GOT3 (cell line): ENCODE data around the gene PTPRC.

ENCODE experiments used
- DNase-seq: peaks from one replicate; lab custom pipeline; 2025; ENCODE audit warnings: mixed read lengths; lab: John Stamatoyannopoulos, UW

Gene PTPRC

GRCh38 chr1:198620951-198621824 lies 17.7 kb upstream of the PTPRC start:
- DNase-seq, result no peak

- no peak for DNase-seq
These were observed 16.8 kb upstream of the PTPRC start for GRCh38 chr1:198622001-198622400.

GRCh38 chr1:198623752-198624647 lies 14.8 kb upstream of the PTPRC start:
- no peak for DNase-seq

- no peak for DNase-seq
These were observed 14.2 kb upstream of the PTPRC start for GRCh38 chr1:198624648-198624980.

- DNase-seq, result no peak
These were observed 11.3 kb upstream of the PTPRC start for GRCh38 chr1:198627436-198628066.

- DNase-seq, result no peak
These were observed 10.8 kb upstream of the PTPRC start for GRCh38 chr1:198628067-198628455.

- DNase-seq, result no peak
These were observed 9.2 kb upstream of the PTPRC start for GRCh38 chr1:198629610-198630009.

GRCh38 chr1:198630863-198631262 lies 8.0 kb upstream of the PTPRC start:
- DNase-seq, result no peak

- no peak for DNase-seq
These were observed 7.5 kb upstream of the PTPRC start for GRCh38 chr1:198631292-198631691.

- no peak for DNase-seq
These were observed 6.8 kb upstream of the PTPRC start for GRCh38 chr1:198632007-198632406.

GRCh38 chr1:198633675-198634121 lies 5.1 kb upstream of the PTPRC start:
- no peak for DNase-seq

- DNase-seq, result no peak
These were observed 2.9 kb upstream of the PTPRC start for GRCh38 chr1:198635964-198636363.

GRCh38 chr1:198636391-198636790 lies 2.4 kb upstream of the PTPRC start:
- no peak for DNase-seq

- no peak for DNase-seq
These were observed 1.7 kb upstream of the PTPRC start for GRCh38 chr1:198637157-198637556.

- DNase-seq, result no peak
These were observed 863 bp upstream of the PTPRC start for GRCh38 chr1:198637916-198638437.

- DNase-seq, result no peak
These were observed 399 bp upstream of the PTPRC start for GRCh38 chr1:198638441-198638840.

- no peak for DNase-seq
These were observed 867 bp downstream of the PTPRC start for GRCh38 chr1:198639671-198640143.

GRCh38 chr1:198640174-198640573 lies 1.3 kb downstream of the PTPRC start:
- DNase-seq, result no peak

- no peak for DNase-seq
These were observed 2.7 kb downstream of the PTPRC start for GRCh38 chr1:198641501-198641900.

- no peak for DNase-seq
These were observed 3.3 kb downstream of the PTPRC start for GRCh38 chr1:198641966-198642668.

GRCh38 chr1:198642983-198643382 lies 4.1 kb downstream of the PTPRC start:
- no peak for DNase-seq
